Raji (cell line): ENCODE measurements around the gene EIF4G3.
A peak's percentile ranks its signal among the peaks of the same experiment; 100 is the strongest.

ENCODE experiments used
- POLR2A ChIP-seq: IDR thresholded peaks from 2 replicates; pipeline ENCODE4 v1.6.1; 2011; ENCODE audit warnings: low read depth, low read length, control low read depth; ENCODE audit not compliant: insufficient read depth

EIF4G3 gene

DNA sequence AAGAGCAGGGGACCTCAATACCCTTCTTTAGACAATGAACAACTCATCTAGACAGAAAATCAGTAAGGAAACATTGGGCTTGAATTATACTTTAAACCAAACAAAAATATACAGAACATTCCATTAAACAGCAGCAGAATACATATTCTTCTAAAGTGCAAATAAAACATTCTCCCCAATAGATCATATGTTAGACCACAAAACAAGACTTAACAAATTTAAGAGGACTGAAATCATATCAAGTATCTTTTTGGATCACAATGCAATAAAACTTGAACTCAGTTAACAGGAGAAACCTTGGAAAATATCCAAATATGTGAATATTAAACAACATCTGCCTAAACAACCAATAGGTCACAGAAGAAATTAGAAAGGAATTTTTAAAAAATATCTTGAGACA, 341.9 kb downstream of the EIF4G3 start:
- no peak for TF ChIP-seq POLR2A

GRCh38 chr1:20834192-20834591, 342.5 kb downstream of the EIF4G3 start:
- no peak for TF ChIP-seq POLR2A

- no peak for TF ChIP-seq POLR2A
These were observed 346.3 kb downstream of the EIF4G3 start for GRCh38 chr1:20830378-20830777.

DNA sequence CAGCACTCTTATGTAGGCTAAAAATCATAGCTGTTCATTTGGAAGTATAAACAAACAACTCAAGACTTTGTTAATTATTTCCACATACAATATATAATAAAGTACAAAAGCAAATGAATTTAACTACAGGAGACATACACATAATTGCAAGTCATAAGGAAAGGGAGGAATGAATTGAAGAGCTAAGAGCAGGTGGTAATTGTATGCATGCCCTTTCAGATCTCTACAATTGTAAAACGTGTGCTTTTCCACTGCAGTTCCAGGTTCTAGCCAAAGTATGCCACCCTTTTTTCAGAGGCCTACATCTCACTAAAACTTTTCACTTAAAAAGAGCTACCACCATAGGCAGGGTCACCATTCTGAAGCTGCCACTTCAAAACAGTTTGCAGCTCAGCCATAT, 346.8 kb downstream of the EIF4G3 start:
- TF ChIP-seq POLR2A, result no peak

GRCh38 chr1:20829531-20829930, 347.2 kb downstream of the EIF4G3 start:
- no peak for TF ChIP-seq POLR2A

DNA sequence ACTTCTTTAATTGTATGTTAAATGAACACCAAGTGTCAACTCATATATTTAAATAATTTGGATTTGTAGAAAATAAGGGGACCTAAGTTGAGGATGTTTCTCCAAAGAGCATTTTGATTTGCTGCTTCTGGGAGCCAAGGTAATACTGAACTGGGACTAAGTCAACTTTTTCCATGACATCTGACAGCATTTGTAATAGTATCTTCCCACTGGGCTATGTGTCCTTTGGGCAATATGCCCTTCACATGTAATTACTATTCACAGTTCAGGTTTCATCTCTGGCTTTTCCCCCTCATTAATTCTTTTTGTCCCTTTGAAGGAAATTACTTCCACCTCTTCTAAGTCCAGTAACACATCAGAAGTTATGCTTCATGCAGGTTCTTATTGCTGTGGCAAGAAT, 352.9 kb downstream of the EIF4G3 start:
- TF ChIP-seq POLR2A, result no peak

- no peak for TF ChIP-seq POLR2A
These were observed 355.2 kb downstream of the EIF4G3 start for GRCh38 chr1:20821466-20821865.

DNA sequence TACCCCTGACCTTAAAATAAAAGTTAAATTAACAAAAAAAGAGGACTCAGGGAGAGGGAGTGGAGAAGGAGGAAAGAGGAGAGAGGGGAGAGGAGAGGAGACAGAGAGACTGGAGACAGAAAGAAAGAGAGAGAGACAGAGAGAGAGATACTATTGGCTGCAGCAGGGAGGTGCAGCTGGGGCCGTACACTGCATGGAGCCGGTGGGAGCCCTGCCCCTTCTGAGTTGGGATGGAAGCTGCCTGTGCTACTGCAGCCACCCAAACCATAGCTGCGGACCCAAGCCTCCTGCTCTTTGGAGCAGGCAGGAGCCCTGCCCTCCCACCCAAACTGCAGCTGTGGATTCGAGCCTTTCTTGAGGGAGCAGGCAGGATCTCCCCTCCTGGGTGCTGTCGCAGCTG, 356.9 kb downstream of the EIF4G3 start:
- no peak for TF ChIP-seq POLR2A

DNA sequence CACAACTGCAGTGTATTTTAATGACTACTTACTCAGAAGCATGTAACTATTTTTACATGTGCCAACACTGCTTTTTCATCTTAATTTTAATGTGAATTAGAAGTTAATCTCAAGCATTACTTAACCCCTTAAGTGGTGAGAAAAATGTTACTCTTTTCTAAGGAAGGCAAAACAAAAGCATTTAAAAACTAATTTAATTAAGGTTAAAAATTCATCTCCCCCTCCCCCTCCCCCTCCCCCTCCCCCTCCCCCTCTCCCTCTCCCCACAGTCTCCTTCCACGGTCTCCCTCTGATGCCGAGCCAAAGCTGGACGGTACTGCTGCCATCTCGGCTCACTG, 362.2 kb downstream of the EIF4G3 start:
- TF ChIP-seq POLR2A, result no peak

- TF ChIP-seq POLR2A, result no peak
These were observed 364.8 kb downstream of the EIF4G3 start for GRCh38 chr1:20811916-20812315.

DNA sequence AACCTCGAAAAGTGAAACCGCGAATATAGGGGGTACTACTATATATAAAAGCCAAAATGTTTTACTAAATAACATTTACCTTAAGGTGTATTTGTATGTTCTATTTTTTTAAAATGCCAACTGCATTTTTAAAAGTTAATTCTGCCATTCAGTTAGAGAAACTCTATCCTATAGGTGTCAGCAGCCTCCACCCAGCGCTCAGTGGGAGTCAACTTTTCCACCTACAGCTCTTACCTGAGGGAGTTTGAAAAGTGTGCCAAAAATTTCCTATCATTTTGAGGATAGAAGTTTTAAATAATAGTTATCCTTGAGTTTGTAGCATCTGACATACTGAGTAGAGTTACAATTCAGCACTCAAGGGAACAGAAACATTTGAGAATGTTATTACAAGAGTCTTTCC, 383.5 kb downstream of the EIF4G3 start:
- TF ChIP-seq POLR2A, result no peak

DNA sequence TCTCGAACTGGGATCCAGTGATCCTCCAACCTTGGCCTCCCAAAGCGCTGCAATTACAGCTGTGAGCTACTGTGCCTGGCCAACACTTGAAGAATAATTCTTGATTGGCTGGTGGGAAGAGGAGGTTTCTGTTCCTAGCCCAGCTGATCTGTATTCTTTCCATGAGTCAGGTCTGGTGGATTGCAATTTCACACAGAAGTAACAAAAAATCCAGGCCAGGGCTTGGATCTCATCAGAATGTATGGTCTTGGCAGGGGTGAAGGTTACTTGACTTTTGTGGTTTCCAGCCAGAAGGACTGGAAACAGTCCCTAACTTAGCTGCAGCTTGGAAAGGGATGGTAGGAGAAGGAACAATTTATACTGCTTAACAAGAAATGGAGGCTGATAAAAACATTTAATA, 384.5 kb downstream of the EIF4G3 start:
- TF ChIP-seq POLR2A, result no peak

GRCh38 chr1:20790785-20791184, 385.9 kb downstream of the EIF4G3 start:
- no peak for TF ChIP-seq POLR2A

- no peak for TF ChIP-seq POLR2A
These were observed 388.6 kb downstream of the EIF4G3 start for GRCh38 chr1:20787840-20788795.

- peak; percentile 92 for TF ChIP-seq POLR2A
These were observed 389.5 kb downstream of the EIF4G3 start, which contains the start of gene HP1BP3 for GRCh38 chr1:20787029-20787839. HP1BP3 (minus strand) TSS chr1:20787307; CDS start chr1:20780440, 6,867 bp downstream.
